Neural cell (in vitro differentiated cells): ENCODE measurements around the gene SDR42E1.

Experiments used
- CTCF ChIP-seq: fragments of 450-650 bp; IDR thresholded peaks from 2 replicates; pipeline ENCODE4 v1.5.1; 2014; ENCODE audit warnings: antibody characterized with exemption, mild to moderate bottlenecking, moderate library complexity; ENCODE audit not compliant: poor library complexity, severe bottlenecking
- EP300 ChIP-seq: fragments of 450-650 bp; conservative IDR thresholded peaks from 2 replicates; pipeline ENCODE4 v1.6.1; 2014; ENCODE audit warnings: antibody characterized with exemption, mild to moderate bottlenecking, moderate library complexity; ENCODE audit not compliant: poor library complexity, severe bottlenecking
- EZH2 ChIP-seq: fragments of 200-600, 300-800 bp; shearing (Covaris generic), sonication (generic); IDR thresholded peaks from 2 replicates; pipeline ENCODE4 v1.6.1; 2014; ENCODE audit warnings: antibody characterized with exemption, low read length, borderline replicate concordance, mild to moderate bottlenecking; ENCODE audit not compliant: insufficient read depth, poor library complexity, severe bottlenecking
- MXI1 ChIP-seq: fragments of 450-650 bp; conservative IDR thresholded peaks from 2 replicates; pipeline ENCODE4 v1.6.1; 2014; ENCODE audit warnings: antibody characterized with exemption, mild to moderate bottlenecking; ENCODE audit not compliant: poor library complexity, severe bottlenecking
- POLR2AphosphoS5 ChIP-seq: IDR thresholded peaks from 2 replicates; pipeline ENCODE4 v1.6.1; 2012
- RAD21 ChIP-seq: fragments of 450-650 bp; conservative IDR thresholded peaks from 2 replicates; pipeline ENCODE4 v1.6.1; 2014; ENCODE audit warnings: antibody characterized with exemption, mild to moderate bottlenecking, moderate library complexity
- SMC3 ChIP-seq: fragments of 450-650 bp; conservative IDR thresholded peaks from 2 replicates; pipeline ENCODE4 v1.6.1; 2014; ENCODE audit warnings: antibody characterized with exemption, mild to moderate bottlenecking, moderate library complexity; ENCODE audit not compliant: poor library complexity
- TF ChIP-seq, protein P1 (sequence below): IDR thresholded peaks from 2 replicates; pipeline ENCODE4 v1.6.1; 2012; ENCODE audit warnings: borderline replicate concordance

DNA sequence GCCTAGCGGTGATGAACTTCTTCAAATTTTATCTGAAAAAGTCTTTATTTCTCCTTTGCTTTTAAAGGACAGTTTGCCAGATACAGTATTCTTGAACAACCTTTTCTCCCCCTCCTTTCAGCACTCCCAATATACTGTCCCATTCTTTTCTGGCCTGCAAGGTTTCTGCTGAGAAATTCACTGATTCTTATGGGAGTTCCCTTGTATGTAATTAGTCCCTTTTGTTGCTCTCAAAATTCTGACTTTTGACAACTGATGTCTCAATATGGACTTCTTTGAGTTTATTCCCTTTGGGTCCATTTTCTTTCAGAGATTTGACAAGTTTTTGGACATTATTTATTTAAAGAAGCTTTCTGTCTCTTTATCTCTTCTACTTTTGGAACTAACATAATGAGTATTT is 39.4 kb downstream of the SDR42E1 start:
- TF ChIP-seq POLR2AphosphoS5 (no peak), CTCF (no peak), EP300 (no peak), MXI1 (no peak), EZH2 (no peak), RAD21 (no peak), SMC3 (no peak)
- TF ChIP-seq, protein P1, sequence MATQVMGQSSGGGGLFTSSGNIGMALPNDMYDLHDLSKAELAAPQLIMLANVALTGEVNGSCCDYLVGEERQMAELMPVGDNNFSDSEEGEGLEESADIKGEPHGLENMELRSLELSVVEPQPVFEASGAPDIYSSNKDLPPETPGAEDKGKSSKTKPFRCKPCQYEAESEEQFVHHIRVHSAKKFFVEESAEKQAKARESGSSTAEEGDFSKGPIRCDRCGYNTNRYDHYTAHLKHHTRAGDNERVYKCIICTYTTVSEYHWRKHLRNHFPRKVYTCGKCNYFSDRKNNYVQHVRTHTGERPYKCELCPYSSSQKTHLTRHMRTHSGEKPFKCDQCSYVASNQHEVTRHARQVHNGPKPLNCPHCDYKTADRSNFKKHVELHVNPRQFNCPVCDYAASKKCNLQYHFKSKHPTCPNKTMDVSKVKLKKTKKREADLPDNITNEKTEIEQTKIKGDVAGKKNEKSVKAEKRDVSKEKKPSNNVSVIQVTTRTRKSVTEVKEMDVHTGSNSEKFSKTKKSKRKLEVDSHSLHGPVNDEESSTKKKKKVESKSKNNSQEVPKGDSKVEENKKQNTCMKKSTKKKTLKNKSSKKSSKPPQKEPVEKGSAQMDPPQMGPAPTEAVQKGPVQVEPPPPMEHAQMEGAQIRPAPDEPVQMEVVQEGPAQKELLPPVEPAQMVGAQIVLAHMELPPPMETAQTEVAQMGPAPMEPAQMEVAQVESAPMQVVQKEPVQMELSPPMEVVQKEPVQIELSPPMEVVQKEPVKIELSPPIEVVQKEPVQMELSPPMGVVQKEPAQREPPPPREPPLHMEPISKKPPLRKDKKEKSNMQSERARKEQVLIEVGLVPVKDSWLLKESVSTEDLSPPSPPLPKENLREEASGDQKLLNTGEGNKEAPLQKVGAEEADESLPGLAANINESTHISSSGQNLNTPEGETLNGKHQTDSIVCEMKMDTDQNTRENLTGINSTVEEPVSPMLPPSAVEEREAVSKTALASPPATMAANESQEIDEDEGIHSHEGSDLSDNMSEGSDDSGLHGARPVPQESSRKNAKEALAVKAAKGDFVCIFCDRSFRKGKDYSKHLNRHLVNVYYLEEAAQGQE: no peak
